Gastrocnemius medialis (tissue), 4 donors: ENCODE measurements around the gene LPIN3.

ENCODE experiments used
- POLR2A ChIP-seq, 2 donors: fragments of 450-650 bp; IDR thresholded peaks; one replicate each; pipeline ENCODE4 v1.6.1; 2017; ENCODE audit warnings: antibody characterized with exemption in 2 of 2, mild to moderate bottlenecking in 2 of 2, moderate library complexity in 2 of 2
- TF ChIP-seq, protein P1 (sequence below), 5 experiments: fragments of 450-650 bp in 3 of 5; fragments of 200-600 bp in 2 of 5; sonication (generic) in 2 of 5; IDR thresholded peaks in 4 of 5; conservative IDR thresholded peaks in 1 of 5; 1 replicate in 4 of 5; 2 replicates in 1 of 5; pipeline ENCODE4 v1.5.1; 2016 to 2019; ENCODE audit warnings: antibody characterized with exemption in 5 of 5, mild to moderate bottlenecking in 3 of 5, moderate library complexity in 3 of 5

DNA sequence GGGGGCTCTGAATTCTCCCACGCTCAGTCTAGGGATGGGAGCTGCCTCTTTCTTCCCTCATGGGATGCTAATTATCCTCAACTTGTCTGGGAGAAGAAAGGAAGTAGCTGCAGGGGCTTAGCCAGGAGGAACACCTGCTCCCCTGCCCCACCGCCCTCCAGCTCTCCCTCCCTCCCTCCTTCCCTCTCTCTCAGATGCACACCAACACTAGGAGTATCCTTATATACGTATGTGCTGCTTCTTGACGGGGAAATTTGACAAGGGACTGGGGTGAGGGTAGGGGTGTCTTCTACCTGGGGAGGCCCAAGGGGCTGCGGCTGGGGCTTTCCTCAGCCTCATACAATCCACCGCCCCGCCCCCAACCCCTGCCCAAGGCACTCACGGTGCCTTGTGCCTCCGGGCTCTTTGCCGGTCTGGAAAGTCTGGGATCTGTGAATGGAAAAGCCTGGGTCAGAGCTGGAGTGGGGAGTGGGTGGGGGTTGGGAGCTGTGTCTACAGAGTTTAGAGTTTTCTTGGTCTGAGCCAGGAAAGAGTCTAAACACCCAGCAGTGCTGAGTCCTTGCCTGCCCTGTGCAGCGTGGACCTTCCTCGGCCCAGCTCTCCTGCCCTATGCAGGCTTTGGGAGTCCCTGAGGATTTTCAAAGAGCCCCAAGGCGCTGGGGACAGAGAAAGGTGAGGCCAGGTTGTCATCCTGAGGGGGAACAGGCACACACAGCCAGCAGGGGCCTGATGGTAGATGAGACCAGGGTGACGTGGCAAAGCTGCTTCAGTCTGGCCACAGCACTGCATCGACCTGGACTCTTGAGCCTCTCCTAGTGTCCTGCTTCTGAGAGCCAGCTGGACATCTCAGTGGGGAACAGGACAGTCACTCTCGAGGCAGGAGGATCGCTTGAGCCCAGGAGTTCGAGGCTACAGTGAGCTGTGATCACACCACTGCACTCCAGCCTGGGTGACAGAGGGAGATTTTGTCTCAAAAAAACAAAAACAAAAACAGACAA lies 55.3 kb downstream of the LPIN3 start:
- no peak for TF ChIP-seq POLR2A (IDR thresholded peaks at IDR 0.05)
- TF ChIP-seq, protein P1, sequence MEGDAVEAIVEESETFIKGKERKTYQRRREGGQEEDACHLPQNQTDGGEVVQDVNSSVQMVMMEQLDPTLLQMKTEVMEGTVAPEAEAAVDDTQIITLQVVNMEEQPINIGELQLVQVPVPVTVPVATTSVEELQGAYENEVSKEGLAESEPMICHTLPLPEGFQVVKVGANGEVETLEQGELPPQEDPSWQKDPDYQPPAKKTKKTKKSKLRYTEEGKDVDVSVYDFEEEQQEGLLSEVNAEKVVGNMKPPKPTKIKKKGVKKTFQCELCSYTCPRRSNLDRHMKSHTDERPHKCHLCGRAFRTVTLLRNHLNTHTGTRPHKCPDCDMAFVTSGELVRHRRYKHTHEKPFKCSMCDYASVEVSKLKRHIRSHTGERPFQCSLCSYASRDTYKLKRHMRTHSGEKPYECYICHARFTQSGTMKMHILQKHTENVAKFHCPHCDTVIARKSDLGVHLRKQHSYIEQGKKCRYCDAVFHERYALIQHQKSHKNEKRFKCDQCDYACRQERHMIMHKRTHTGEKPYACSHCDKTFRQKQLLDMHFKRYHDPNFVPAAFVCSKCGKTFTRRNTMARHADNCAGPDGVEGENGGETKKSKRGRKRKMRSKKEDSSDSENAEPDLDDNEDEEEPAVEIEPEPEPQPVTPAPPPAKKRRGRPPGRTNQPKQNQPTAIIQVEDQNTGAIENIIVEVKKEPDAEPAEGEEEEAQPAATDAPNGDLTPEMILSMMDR (IDR thresholded peaks at IDR 0.05 in 4 of 5, conservative IDR thresholded peaks at IDR 0.05 in 1 of 5), result no peak
